Keratinocyte (primary cell): ENCODE data around the gene AP4B1. TPM values are rescaled to one million over a fixed set of nuclear protein-coding genes. Genes with fewer than 3 reads are reported as not detected.

ENCODE experiments used
- DNase-seq: peaks from one replicate; pipeline ENCODE4 v3.0.0-alpha.2; 2011; ENCODE audit warnings: low read depth, missing footprints, low spot score
- FAIRE-seq: peaks from 2 replicates; lab custom pipeline; 2011; peaks lifted over from hg19 to GRCh38; lab: Jason Lieb, UNC
- H2AFZ ChIP-seq: 2 replicates; pipeline ENCODE4 v1.6.0; 2012; ENCODE audit warnings: low read length, control low read depth, inconsistent platforms; ENCODE audit not compliant: control insufficient read depth
- H3K27ac ChIP-seq: 2 replicates; pipeline ENCODE4 v1.5.1; 2011; ENCODE audit warnings: low read length; ENCODE audit not compliant: control insufficient read depth, insufficient read depth
- H3K27me3 ChIP-seq: 3 replicates; pipeline ENCODE4 v1.6.0; 2011; ENCODE audit warnings: low read length; ENCODE audit not compliant: control insufficient read depth, insufficient read depth; ENCODE audit errors: extremely low read depth
- H3K36me3 ChIP-seq, 2 experiments: 2 replicates in 1 of 2; 3 replicates in 1 of 2; pipeline ENCODE4 v1.5.1; 2011; ENCODE audit warnings: low read length in 2 of 2, mild to moderate bottlenecking in 1 of 2; ENCODE audit not compliant: control insufficient read depth in 2 of 2, insufficient read depth in 2 of 2; ENCODE audit errors: extremely low read depth in 1 of 2
- H3K4me1 ChIP-seq: 3 replicates; pipeline ENCODE4 v1.5.1; 2011; ENCODE audit warnings: low read length; ENCODE audit not compliant: control insufficient read depth, insufficient read depth; ENCODE audit errors: extremely low read depth
- H3K4me2 ChIP-seq: 3 replicates; pipeline ENCODE4 v1.6.0; 2011; ENCODE audit warnings: low read depth, low read length; ENCODE audit not compliant: control insufficient read depth, insufficient read depth; ENCODE audit errors: extremely low read depth
- H3K4me3 ChIP-seq, 3 experiments: fragments of 200-600 bp in 1 of 3; sonication (generic) in 1 of 3; 2 replicates in 2 of 3; 3 replicates in 1 of 3; pipeline ENCODE4 v1.5.1; 2011 to 2016; ENCODE audit warnings: low read length in 3 of 3, mild to moderate bottlenecking in 3 of 3, control low read depth in 2 of 3, inconsistent platforms in 1 of 3, low read depth in 1 of 3, mixed read lengths in 1 of 3, mixed run types in 1 of 3, moderate library complexity in 1 of 3; ENCODE audit not compliant: control insufficient read depth in 2 of 3, insufficient read depth in 2 of 3; ENCODE audit errors: extremely low read depth in 1 of 3
- H3K79me2 ChIP-seq: 2 replicates; pipeline ENCODE4 v1.6.0; 2012; ENCODE audit warnings: low read length; ENCODE audit not compliant: control insufficient read depth, insufficient read depth
- H3K9ac ChIP-seq: 3 replicates; pipeline ENCODE4 v1.6.0; 2011; ENCODE audit warnings: low read length; ENCODE audit not compliant: control insufficient read depth, insufficient read depth; ENCODE audit errors: extremely low read depth
- H3K9me1 ChIP-seq: 3 replicates; pipeline ENCODE4 v1.6.0; 2011; ENCODE audit warnings: low read length; ENCODE audit not compliant: control insufficient read depth, insufficient read depth; ENCODE audit errors: extremely low read depth
- H3K9me3 ChIP-seq: 2 replicates; pipeline ENCODE4 v1.5.1; 2012; ENCODE audit warnings: low read depth, low read length; ENCODE audit not compliant: control insufficient read depth
- H4K20me1 ChIP-seq: 3 replicates; pipeline ENCODE4 v1.6.0; 2011; ENCODE audit warnings: low read length; ENCODE audit not compliant: control insufficient read depth, insufficient read depth; ENCODE audit errors: extremely low read depth
- CTCF ChIP-seq, 3 experiments: IDR thresholded peaks in 1 of 3; conservative IDR thresholded peaks in 1 of 3; optimal IDR thresholded peaks in 1 of 3; 2 replicates in 2 of 3; 3 replicates in 1 of 3; pipeline versions ENCODE3 to v1.5.1; 2011; ENCODE audit warnings: low read length in 3 of 3, mild to moderate bottlenecking in 3 of 3, moderate library complexity in 2 of 3, control low read depth in 1 of 3, inconsistent platforms in 1 of 3; ENCODE audit not compliant: insufficient read depth in 2 of 3; ENCODE audit errors: extremely low read depth in 1 of 3
- EZH2 ChIP-seq: IDR thresholded peaks from one replicate; pipeline ENCODE4 v1.6.1; 2012; ENCODE audit warnings: inconsistent platforms, mild to moderate bottlenecking, low read length, moderate library complexity
- dilution Hi-C: fragments of 300-500 bp; cut with MboI; formaldehyde crosslinking; loops from one replicate; pipeline ENCODE4 v1.7.0; 2020; ENCODE audit warnings: low sequenced_read_pairs; ENCODE audit not compliant: extremely low pct_ligation_motif_present
- polyA plus RNA-seq, 5 experiments: library from polyadenylated mRNA; depleted of rRNA in 3 of 5; stranded (reverse) in 3 of 5; stranded (forward) in 1 of 5; unstranded in 1 of 5; fragments of >200 nt; gene quantifications; 1 replicate in 1 of 5; 2 replicates in 3 of 5; 3 replicates in 1 of 5; pipeline versions ENCODE4 v1.2.1 to v1.2.3, GENCODE V29; 2011 to 2012; ENCODE audit warnings: missing spikeins in 2 of 5, low read depth in 1 of 5, low replicate concordance in 1 of 5

The AP4B1 gene
- polyA plus RNA-seq, 1 donor (not counting 4 experiments of a cell fraction or from before 2014, with no cell fraction given) = 16.5 TPM

GRCh38 chr1:113928941-113929749 is 24.5 kb upstream of the AP4B1 start, which contains the start of gene HIPK1:
Gene HIPK1, plus strand, starts transcription at chr1:113929324.
- TF ChIP-seq EZH2 (no peak), CTCF (optimal IDR thresholded peaks at IDR 0.05 in 1 of 3, IDR thresholded peaks at IDR 0.05 in 1 of 3, conservative IDR thresholded peaks at IDR 0.05 in 1 of 3; ENCODE audit: extremely low read depth in 1 of 3, insufficient read depth in 2 of 3, low read length in 3 of 3) (no peak)
- peak within 1 kb of the TSS; percentile 89 to 96 (median 91) for H3K4me3 ChIP-seq
- no peaks in the 10 kb centered on the region for H3K9me3 ChIP-seq
- H3K79me2 ChIP-seq = peaks cover 43% of the 10 kb centered on the region
- DNase-seq = no peak
- no peak for FAIRE-seq
- peak within 1 kb of the TSS; percentile 100 for H3K4me2 ChIP-seq
- H2AFZ ChIP-seq = peak within 1 kb of the TSS; percentile 100
- H4K20me1 ChIP-seq = peaks cover 2% of the 10 kb centered on the region
- peak within 1 kb of the TSS; percentile 94 for H3K9ac ChIP-seq
- peak within 1 kb of the TSS; percentile 94 for H3K27ac ChIP-seq
- H3K4me1 ChIP-seq = peaks cover 21% of the 10 kb centered on the region
- no peaks in the 10 kb centered on the region for H3K9me1 ChIP-seq
- dilution Hi-C loops = no loop called here
- H3K27me3 ChIP-seq = no peaks in the 10 kb centered on the region
- no peaks in the 10 kb centered on the region for H3K36me3 ChIP-seq

GRCh38 chr1:113928187-113928930 is 23.8 kb upstream of the AP4B1 start:
- Histone ChIP-seq H3K4me3 (peak overlapping the region; percentile 89 to 96 (median 91)), H3K9ac (peak overlapping the region; percentile 94), H3K27ac (peak overlapping the region; percentile 89), H3K4me1 (peaks cover 21% of the 10 kb centered on the region), H3K9me1 (no peaks in the 10 kb centered on the region), H3K36me3 (no peaks in the 10 kb centered on the region), H3K9me3 (no peaks in the 10 kb centered on the region), H3K79me2 (peaks cover 35% of the 10 kb centered on the region), H2AFZ (peak overlapping the region; percentile 100), H3K27me3 (no peaks in the 10 kb centered on the region), H4K20me1 (peaks cover 2% of the 10 kb centered on the region), H3K4me2 (peak overlapping the region; percentile 92)
- TF ChIP-seq EZH2 (no peak), CTCF (optimal IDR thresholded peaks at IDR 0.05 in 1 of 3, IDR thresholded peaks at IDR 0.05 in 1 of 3, conservative IDR thresholded peaks at IDR 0.05 in 1 of 3; ENCODE audit: extremely low read depth in 1 of 3, insufficient read depth in 2 of 3, low read length in 3 of 3) (no peak)
- FAIRE-seq (no peak), DNase-seq (no peak)
- dilution Hi-C loops = no loop called here
